ENCODE results near the gene CBARP. TPM values are rescaled to one million over a fixed set of nuclear protein-coding genes. Genes with fewer than 3 reads are reported as not detected.

Gene CBARP
- total and polyA plus RNA-seq, 2 of the 4 experiments (the other 2 are of a cell fraction): 0.18 to 3.9 TPM

DNA sequence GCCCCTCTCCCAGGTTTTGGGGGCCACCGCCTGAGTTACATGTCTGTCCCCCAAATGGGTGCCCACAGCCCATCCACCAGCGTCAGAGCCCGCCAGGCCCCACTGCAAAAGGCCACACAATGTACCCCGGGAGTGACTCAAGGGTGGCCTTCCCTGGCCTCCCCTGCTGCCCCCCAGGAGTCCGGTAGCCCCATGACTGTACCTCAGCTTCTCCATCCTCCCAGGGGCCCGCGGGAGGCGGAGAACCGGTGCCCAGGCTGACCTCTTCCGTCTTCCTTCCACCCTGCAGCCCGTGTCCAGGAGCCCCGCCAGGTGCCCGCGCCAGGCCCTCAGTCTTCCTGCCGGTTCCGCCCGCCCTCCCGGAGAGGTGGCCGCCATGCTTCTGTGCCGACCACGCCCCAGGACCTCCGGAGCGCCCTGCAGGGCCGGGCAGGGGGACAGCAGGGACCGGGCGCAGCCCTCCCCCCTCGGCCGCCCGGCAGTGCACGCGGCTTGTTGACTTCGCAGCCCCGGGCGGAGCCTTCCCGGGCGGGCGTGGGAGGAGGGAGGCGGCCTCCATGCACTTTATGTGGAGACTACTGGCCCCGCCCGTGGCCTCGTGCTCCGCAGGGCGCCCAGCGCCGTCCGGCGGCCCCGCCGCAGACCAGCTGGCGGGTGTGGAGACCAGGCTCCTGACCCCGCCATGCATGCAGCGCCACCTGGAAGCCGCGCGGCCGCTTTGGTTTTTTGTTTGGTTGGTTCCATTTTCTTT lies 10.3 kb downstream of the CBARP start:
- Histone ChIP-seq H4K91ac (ENCODE audit: insufficient read depth, low read depth, low read length) (no peak overlapping the region), H3K9me3 (ENCODE audit: control insufficient read depth, insufficient read depth, low read length) (no peaks in the 10 kb centered on the region), H2AFZ (replicated peaks; ENCODE audit: low read length, poor library complexity) (no peak overlapping the region), H3K4me1 (ENCODE audit: control insufficient read depth, insufficient read depth, low read length) (peaks cover 3% of the 10 kb centered on the region), H3K56ac (ENCODE audit: extremely low read depth, insufficient read depth, low read length) (no peak overlapping the region), H2BK20ac (ENCODE audit: low read depth, low read length) (no peak overlapping the region), H3K4me2 (ENCODE audit: low read depth, low read length) (no peak overlapping the region), H3K36me3 (ENCODE audit: control insufficient read depth, insufficient read depth, low read length) (peaks cover 52% of the 10 kb centered on the region), H3K14ac (replicated peaks; ENCODE audit: low read depth, low read length) (no peak overlapping the region), H2AK5ac (ENCODE audit: low read depth, low read length) (no peak overlapping the region), H3K27me3 (ENCODE audit: control insufficient read depth, insufficient read depth, low read length) (no peaks in the 10 kb centered on the region), H3K9me1 (ENCODE audit: insufficient read depth, low read length) (no peaks in the 10 kb centered on the region), H2BK120ac (ENCODE audit: low read depth, low read length) (no peak overlapping the region), H4K5ac (ENCODE audit: low read depth, low read length) (no peak overlapping the region), H3K23ac (ENCODE audit: low read depth, low read length) (no peak overlapping the region), H4K8ac (ENCODE audit: low read depth in 2 of 2, low read length in 2 of 2) (no peak overlapping the region), H2BK5ac (ENCODE audit: low read depth, low read length, poor library complexity, severe bottlenecking) (no peak overlapping the region), H3K27ac (ENCODE audit: insufficient read depth, low read length) (no peak overlapping the region), H3K18ac (ENCODE audit: low read depth, low read length) (no peak overlapping the region), H3K79me1 (ENCODE audit: low read depth in 1 of 2, low read length in 2 of 2) (peaks cover 0 to 23% of the 10 kb centered on the region in 2 experiments; a peak in 2 of 4 replicates), H3K9ac (ENCODE audit: low read depth, low read length) (no peak overlapping the region), H3K4me3 (ENCODE audit: insufficient read depth, low read depth, low read length) (no peak overlapping the region), H3K4ac (ENCODE audit: low read depth, low read length) (no peak overlapping the region), H2AK9ac (replicated peaks; ENCODE audit: low read depth, low read length, poor library complexity) (peak overlapping the region; percentile 25), H4K20me1 (ENCODE audit: insufficient read depth, low read length) (peaks cover 23% of the 10 kb centered on the region), H2BK15ac (ENCODE audit: low read depth, low read length) (no peak overlapping the region)
- intact Hi-C loops (cut with micrococcal nuclease) (no loop called here), in situ Hi-C loops (cut with MboI; ENCODE audit: low sequenced_read_pairs) (no loop called here), dilution Hi-C loops (cut with HindIII; ENCODE audit: low sequenced_read_pairs, unreplicated experiment) (no loop called here)
- CTCF ChIA-PET: no interaction called here
- TF ChIP-seq NFE2L2 (IDR thresholded peaks at IDR 0.05; ENCODE audit: low read depth, low read length): no peak
- peak; percentile 28; the same call in 1 of the 2 replicates for TF ChIP-seq POLR2A (IDR thresholded peaks at IDR 0.05; ENCODE audit: low read depth, low read length)
- no peak for ATAC-seq (ENCODE audit: low read depth)
- DNase-seq: no peak
- no TSS peak for BruUV-seq (replicated peaks)
- POLR2A ChIA-PET (ENCODE audit: unreplicated experiment): no interaction called here
- WGBS, 2 experiments (ENCODE audit: extremely low coverage in 2 of 2, insufficient read length in 1 of 2): no CpG with 5 or more reads among the region's 56 CpGs
